HEK293 (cell line): Measurements from ENCODE around the gene OXGR1.

Experiments
- ATF2 ChIP-seq: fragments of 450-650 bp; formaldehyde crosslinking; IDR thresholded peaks from 2 replicates; pipeline ENCODE4 v1.5.1; 2016; ENCODE audit warnings: missing biosample characterization, missing genetic modification characterization, low read depth
- SALL2 ChIP-seq: fragments of 450-650 bp; formaldehyde crosslinking; IDR thresholded peaks from 2 replicates; pipeline ENCODE4 v1.5.0; 2017; ENCODE audit warnings: missing biosample characterization, mild to moderate bottlenecking, missing genetic modification characterization, borderline replicate concordance
- ZNF24 ChIP-seq: fragments of 450-650 bp; formaldehyde crosslinking; IDR thresholded peaks from 2 replicates; pipeline ENCODE4 v1.5.1; 2016; ENCODE audit warnings: missing biosample characterization, missing genetic modification characterization
- ZNF274 ChIP-seq, 2 experiments: fragments of 200-500 bp in 1 of 2; fragments of 450-650 bp in 1 of 2; sonication (Bioruptor generic) in 1 of 2; formaldehyde crosslinking in 1 of 2; IDR thresholded peaks; 2 replicates each; pipeline versions ENCODE4 v1.5.1 to v1.6.1; 2014 to 2016; ENCODE audit warnings: borderline replicate concordance in 1 of 2, inconsistent platforms in 1 of 2, low read length in 1 of 2, missing biosample characterization in 1 of 2, missing genetic modification characterization in 1 of 2
- ZNF626 ChIP-seq: fragments of 450-650 bp; sonication (Bioruptor Pico); formaldehyde crosslinking; IDR thresholded peaks from 2 replicates; pipeline ENCODE4 v1.5.1; 2018; ENCODE audit warnings: missing biosample characterization, missing genetic modification characterization, inconsistent platforms
- ZNF830 ChIP-seq: fragments of 450-650 bp; IDR thresholded peaks from 2 replicates; pipeline ENCODE4 v1.5.0; 2018; ENCODE audit warnings: missing biosample characterization, missing genetic modification characterization, low read depth, mild to moderate bottlenecking, moderate library complexity
- ZSCAN5A ChIP-seq: fragments of 450-650 bp; formaldehyde crosslinking; IDR thresholded peaks from 2 replicates; pipeline ENCODE4 v1.5.1; 2016; ENCODE audit warnings: missing biosample characterization, missing genetic modification characterization
- TF ChIP-seq, protein P1 (sequence below): fragments of 450-650 bp; formaldehyde crosslinking; IDR thresholded peaks from 2 replicates; pipeline ENCODE4 v1.5.1; 2016; ENCODE audit warnings: missing biosample characterization, missing genetic modification characterization, borderline replicate concordance

DNA sequence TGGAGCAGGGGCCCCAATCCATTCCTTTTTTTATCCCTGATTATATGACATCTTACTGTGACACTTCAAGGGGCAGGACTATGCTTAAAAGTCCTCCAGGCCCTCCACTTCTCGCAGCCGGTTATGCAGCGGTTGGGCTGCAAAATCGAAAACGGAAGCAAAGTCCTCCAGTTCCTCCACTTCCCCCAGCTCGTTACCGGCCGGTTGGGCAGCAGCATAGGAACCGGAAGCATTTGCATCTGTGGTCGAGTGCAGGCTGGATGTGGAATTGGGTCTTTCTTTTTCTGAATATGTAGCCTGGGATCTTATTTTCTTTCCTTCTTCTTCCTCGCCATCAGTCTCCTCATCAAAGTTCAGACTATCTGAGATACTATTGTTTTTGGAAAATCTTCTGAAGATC, 46.1 kb downstream of the OXGR1 start:
- TF ChIP-seq, protein P1, sequence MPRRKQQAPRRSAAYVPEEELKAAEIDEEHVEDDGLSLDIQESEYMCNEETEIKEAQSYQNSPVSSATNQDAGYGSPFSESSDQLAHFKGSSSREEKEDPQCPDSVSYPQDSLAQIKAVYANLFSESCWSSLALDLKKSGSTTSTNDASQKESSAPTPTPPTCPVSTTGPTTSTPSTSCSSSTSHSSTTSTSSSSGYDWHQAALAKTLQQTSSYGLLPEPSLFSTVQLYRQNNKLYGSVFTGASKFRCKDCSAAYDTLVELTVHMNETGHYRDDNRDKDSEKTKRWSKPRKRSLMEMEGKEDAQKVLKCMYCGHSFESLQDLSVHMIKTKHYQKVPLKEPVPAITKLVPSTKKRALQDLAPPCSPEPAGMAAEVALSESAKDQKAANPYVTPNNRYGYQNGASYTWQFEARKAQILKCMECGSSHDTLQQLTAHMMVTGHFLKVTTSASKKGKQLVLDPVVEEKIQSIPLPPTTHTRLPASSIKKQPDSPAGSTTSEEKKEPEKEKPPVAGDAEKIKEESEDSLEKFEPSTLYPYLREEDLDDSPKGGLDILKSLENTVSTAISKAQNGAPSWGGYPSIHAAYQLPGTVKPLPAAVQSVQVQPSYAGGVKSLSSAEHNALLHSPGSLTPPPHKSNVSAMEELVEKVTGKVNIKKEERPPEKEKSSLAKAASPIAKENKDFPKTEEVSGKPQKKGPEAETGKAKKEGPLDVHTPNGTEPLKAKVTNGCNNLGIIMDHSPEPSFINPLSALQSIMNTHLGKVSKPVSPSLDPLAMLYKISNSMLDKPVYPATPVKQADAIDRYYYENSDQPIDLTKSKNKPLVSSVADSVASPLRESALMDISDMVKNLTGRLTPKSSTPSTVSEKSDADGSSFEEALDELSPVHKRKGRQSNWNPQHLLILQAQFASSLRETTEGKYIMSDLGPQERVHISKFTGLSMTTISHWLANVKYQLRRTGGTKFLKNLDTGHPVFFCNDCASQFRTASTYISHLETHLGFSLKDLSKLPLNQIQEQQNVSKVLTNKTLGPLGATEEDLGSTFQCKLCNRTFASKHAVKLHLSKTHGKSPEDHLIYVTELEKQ: no peak
- TF ChIP-seq ZNF626 (tag by site-specific recombination) (no peak), ATF2 (tag by site-specific recombination) (no peak), ZNF24 (no peak), ZNF274 (IDR thresholded peaks at IDR 0.05; ENCODE audit: low read length) (no peak), ZNF274 (tag by site-specific recombination; IDR thresholded peaks at IDR 0.05; ENCODE audit: borderline replicate concordance) (no peak), ZSCAN5A (tag by site-specific recombination) (no peak), ZNF830 (no peak), SALL2 (no peak)
